Myocyte (in vitro differentiated cells): ENCODE data around the gene RENBP. TPM values are rescaled to one million over a fixed set of nuclear protein-coding genes. Genes with fewer than 3 reads are reported as not detected.
"Not testable (repeated sequence)": the region's sequence is repeated elsewhere in the genome, so short reads cannot be mapped to it uniquely, and the experiment has no call there.

Experiments used
- DNase-seq: peaks from one replicate; pipeline ENCODE4 v3.0.0-alpha.2; 2012; ENCODE audit warnings: low read depth
- polyA plus RNA-seq: library from polyadenylated mRNA; unstranded; fragments of >200 nt; gene quantifications from one replicate; pipeline ENCODE4 v1.2.1, GENCODE V29; 2012; ENCODE audit warnings: missing spikeins
- total RNA-seq: library from RNA; depleted of rRNA; stranded (reverse); fragments of >200 nt; gene quantifications from 2 replicates; pipeline ENCODE4 v1.2.3, GENCODE V29; 2014

RENBP gene
- total RNA-seq = 2.5 and 2.7 TPM in 2 replicates
- 4.0 TPM for polyA plus RNA-seq

DNA sequence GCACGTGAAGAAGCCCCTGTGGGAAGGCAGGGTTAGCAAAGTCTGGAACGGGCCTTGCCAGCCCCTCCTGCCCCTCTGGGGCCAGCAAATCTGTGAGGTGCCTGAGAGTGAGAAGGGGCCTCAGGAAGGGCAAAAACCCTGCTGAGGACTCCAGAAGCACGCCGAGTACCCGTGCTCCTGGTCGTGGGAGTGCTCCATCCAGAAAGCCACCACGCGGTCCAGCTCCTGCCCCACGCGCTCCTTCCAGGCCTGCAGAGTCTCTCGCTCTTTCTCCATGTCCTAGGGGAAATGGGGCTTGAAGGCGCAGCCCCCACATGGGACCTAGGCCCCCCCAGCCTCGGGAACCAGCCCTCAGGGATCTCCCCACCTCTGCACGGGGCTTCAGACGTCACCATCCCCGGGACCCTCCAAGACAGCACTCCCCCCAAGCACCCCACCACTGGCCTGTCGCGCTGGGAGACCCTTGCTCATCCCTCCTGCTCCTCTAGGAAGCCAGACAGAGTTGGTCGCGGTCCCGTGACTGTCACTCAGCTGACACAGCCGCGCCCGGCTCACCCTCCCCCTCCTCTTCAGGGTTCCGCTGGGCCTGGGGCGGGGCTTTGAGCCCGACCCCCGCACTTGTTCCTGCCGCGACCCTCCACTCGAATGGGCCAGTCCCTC is at the start of gene RENBP:
Gene RENBP (minus strand): TSS at position 504 of the 660 bp plus-strand sequence. CDS start 33 bp downstream, at position 471.
- no peak for DNase-seq

DNA sequence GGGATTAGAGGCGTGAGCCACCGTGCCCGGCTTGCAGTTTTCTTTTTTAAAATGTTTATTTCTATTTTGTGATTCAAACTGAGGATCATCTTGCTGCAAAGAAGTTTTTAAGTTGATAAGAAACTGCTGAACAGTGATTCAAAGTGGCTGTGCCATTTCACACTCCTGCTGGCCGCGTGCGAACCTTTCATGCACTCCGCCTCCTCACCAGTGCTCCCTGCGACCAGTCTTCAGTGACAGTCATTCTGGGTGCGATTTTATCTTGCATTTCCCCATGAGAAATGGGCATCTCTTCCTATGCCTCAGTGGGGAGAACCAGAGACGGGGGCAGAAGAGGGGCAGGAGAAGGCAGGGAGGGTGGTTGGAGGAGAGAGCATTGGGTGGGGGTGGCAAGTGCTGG is 49.5 kb upstream of the RENBP start:
- DNase-seq = no peak

DNA sequence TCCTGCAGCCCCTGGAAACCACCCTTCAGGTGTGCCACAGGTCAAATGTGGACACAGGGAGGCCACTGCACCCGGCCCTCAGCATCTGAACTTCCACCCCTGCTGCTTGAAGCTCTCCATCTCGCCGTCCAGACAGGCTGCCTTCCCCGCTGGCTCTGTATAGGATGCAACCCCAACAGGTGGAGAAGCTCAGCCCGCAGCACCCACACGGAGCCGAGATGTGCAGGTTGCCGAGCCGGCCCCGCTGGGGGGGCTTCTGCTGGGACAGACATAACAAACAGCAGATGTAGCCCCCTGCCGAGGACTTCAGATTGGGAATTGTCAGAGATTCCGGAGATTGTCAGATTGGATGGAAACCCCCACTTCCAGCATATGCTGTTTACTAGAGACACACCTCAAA is 48.6 kb upstream of the RENBP start:
- DNase-seq = no peak

DNA sequence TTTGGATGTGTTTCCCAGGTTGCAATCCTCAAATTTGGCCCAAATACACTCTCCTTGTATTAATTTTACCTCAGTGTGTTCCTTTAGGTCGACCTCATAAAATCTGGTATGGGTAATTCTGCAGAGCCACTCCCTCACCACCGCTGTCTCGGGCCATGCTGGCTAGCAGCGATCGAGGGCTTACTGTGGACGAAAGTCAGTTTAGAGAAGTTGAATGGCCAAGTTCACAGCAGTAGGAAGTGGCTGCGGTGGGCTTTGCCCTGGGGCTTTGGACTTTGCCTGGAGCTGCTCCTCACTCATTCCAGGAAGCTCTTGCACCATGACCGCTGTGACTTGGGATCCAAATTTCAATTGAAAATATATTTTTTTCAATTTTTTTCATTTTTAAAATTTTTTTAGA is 47.7 kb upstream of the RENBP start:
- no peak for DNase-seq

DNA sequence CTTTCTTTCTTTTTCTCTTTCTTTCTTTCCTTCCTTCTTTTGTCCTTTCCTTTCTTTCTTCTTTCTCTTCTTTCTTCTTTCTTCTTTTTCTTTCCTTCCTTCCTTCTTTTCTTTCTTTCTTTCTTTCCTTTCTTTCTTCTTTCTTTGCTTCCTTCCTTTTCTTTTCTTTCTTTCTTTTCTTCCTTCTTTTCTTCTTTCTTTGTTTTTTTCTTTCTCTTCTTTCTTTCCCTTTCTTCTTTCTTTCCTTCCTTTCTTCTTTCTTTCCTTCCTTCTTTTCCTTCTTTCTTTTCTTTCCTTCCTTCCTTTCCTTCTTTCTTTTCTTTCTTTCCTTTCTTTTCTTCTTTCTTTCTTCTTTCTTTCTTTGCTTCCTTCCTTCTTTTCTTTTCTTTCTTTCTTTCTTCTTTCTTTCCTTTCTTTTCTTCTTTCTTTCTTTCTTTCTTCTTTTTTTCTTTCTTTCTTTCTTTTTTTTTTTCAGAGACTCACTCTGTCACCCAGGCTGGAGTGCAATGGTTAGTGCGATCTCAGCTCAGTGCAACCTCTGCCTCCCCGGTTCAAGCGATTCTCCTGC is 46.7 kb upstream of the RENBP start:
- DNase-seq = no peak

DNA sequence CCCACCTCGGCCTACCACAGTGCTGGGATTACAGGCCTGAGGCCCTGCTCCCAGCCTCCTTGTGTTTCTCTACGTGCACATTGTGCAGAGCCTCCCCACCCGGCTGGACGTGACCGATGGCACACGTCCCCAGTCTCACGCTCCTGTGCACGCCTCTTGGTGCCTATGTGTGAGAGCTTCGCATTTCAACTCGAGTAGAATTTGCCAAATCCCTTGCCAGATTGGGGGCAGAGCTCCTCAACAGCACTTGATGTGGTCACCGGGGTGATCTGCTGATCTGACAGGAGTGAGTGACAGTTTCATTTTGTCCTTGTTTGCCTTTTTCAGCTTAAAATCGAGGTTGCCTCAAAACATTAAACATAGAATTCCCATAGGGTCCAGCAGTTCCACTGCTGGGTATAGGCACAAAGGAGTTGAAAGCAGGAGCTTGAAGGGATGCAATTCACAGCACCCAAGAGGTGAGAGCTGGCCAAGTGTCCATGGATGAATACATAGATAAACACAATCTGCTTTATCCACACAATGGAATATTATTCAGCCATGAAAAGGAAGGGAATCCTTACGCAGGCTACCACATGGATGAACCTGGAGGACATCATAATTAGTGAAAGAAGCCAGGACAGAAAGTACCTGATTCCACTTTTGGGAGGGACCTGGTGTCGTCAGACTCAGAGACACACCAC is 45.7 kb upstream of the RENBP start:
- no peak for DNase-seq

DNA sequence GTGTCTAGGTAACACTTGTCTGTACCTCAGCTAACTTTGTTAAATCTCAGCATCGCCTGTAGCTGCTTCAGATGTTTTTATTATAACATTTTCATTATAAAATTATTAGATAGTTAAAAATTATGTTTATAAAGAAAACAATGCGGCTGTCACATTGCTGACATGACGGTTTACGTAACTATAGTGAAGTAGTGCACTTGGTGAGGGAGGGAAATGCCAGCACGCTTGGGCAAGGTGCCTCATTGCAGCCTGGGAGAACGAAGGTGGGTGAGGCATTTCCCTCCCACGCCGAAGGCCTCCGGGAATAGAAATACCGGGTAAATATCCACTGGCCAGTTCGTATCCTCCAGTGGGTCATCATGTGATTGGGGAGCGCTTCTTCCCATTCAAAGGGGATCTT is 44.0 kb upstream of the RENBP start:
- DNase-seq = no peak

DNA sequence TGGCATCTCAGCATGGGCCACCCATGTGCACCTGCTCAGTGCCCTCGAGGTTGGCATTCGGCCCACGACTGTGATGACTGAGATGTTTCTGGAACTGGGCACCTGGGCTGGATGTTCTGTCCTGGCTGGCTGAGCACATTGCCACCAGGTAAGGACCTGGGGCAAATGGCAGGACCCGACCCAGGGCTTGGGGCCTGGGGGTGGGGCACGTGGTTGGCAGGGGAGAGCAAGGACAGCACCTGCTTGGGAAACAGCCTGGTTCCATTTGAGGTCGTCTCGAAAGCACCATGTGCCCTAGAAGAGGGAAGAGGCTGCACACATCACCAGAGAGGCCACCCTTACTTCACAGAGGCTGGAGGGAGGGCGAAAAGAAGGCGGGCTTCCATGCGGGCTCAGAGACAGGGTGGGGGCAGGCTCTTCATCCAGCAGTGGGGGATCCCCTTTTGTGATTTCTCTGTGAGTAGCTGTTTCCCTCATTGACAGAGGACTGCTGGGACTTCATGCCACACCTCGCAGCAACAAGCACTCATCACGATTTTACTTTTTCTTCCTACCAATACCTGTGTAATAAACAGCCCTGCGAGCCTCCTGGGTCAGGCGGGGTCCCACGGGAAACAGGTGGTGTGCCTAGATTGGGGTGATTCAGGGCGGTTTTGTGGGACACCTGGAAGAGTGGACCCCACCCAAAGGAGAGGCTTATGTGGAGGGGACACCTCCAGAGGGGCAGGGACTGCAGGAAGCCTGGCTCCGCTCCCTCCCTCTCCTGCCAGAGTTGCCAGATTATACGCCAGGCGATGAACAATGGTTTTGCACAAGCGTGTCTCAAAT is 40.1 kb upstream of the RENBP start:
- no peak for DNase-seq

DNA sequence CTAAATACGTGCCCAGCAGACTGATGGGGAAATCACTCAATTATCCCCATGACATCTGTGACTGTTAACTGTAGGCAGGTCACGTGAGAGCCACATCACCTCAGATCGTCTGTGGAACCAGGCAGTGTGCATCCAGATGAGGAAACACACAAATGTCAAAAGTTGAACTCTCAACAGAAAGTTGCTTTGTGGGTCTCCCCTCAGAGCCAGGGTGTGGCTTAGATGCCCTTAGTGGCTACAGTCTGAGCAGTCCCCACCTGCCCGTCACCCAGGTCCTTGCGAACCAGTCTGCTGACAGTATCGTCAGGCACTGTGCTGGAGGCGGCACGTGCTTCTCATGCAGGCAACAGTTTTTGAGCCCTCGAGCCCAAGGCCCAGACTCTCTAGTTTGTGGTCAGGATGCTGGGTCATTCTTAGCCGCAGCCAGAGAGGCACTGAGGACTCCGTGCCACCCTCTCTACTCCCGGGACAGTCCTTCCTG is 38.9 kb upstream of the RENBP start:
- DNase-seq = no peak

DNA sequence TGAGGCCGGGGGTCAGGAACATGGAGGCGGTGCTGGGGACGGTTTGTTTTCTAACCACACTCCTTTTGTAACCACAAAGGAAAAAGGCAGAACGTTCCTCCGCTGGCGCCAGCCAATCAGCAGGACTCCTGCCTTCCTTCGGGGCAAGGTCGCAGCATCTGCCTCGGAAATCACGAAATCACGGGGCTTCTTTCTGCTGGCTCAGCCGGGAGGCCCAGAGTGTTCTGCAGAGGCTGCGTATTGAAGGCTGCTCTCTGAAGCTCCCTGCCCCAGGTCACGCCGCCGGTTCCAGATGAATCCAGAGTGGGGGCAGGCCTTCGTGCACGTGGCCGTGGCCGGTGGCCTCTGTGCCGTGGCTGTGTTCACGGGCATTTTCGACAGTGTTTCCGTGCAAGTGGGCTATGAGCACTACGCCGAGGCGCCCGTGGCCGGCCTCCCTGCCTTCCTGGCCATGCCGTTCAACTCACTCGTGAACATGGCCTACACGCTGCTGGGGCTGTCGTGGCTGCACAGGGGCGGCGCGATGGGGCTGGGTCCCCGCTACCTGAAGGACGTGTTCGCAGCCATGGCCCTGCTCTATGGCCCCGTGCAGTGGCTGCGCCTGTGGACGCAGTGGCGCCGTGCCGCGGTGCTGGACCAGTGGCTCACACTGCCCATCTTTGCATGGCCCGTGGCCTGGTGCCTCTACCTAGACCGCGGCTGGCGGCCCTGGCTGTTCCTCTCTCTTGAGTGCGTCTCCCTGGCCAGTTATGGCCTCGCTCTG is 37.5 kb upstream of the RENBP start:
- DNase-seq = no peak

DNA sequence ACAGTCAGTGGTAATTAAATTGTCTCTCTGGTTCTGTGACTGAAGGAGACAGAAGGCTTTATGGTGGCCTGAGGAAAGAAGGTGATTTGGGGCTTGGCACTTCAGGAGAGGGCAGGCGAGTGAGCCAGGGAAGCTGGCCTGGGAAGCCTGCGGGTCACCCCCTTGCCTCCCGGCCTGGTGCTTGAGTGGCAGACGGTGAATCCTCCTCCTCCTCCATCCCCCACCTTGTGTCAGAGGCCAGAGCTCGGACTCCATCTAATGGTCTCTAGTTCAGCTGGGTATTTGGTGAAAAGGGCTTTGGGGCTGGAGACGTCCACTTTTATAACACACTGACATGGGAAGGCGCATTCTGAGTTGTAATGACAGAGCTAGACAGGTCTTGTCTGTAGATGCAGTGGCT is 36.8 kb upstream of the RENBP start:
- DNase-seq = no peak

DNA sequence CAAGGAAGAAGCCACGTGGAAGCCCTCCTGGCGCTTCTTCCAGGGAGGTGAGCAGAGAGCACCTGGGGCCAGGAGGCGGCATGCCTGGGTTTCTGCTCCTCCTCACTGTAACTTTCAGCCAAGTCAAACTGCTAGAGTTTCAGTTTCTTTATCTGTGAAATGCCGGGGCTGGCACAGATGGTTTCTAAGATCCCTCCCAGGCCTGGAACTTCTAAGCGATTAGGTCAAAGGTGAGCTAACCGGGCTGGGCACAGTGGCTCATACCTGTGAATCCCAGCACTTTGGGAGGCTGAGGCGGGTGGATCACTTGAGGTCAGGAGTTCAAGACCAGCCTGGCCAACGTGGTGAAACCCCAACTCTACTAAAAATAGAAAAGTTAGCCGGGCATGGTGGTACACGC is 36.0 kb upstream of the RENBP start:
- DNase-seq = not testable (repeated sequence)

DNA sequence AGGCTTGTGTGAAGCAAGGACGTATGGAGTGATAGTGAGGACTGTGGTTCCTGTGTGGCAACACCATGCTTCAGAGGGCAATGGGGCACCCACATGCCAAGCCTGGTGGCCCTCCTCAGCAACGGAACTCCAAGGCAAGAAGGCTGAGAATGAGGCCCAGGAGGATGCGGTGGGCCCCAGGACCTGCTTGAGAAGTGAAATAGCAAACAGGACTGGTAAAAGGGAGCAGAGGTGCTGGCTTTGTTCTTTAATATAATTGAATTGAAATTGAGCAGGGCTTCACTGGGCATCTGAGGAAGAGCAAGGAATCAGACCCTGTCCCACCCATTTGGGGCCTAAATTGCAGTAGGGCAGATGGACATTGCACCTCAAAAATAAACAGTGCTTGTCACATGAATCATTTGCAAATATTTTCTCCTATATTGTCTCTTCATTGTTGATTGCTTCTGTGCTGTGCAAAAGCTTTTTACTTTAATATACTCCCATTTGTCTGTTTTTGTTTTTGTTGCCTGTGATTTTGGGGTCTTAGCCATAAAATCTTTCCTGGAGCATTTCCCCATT is 30.4 kb upstream of the RENBP start:
- no peak for DNase-seq

DNA sequence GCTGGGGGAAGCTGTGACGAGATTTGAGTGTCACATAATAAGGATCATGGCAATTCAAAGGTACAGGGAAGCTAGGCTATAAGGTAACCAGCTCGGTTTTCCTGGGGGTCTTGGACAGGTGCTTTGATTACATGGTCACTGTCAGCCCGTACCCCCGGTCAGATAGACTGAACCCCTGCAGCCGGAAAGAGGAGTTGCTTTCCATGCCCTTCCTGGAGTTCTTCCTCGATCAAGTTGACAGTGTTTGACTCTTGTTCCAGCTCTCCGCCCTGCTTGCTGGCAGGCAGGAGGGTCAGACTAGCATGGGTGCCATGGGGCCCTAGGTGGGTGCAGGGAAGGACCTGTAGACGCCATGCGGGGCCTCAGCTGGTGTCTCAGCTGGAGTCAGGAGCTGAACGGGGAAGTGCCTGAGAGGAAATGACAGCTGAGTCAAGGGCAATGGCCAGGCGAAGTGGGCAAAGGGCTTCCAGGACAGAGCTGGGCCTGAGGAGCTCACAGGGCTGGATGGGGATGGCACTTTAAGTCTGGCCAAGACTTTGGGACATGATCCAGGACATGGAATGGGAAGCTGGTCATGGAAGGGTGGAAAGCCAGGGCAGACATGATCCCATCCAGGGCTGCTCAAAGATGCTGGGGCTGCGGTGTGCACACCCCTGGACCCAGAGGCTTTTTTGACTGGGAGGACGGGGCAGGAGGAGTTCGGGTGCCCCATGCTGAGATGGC is 29.7 kb upstream of the RENBP start:
- no peak for DNase-seq

DNA sequence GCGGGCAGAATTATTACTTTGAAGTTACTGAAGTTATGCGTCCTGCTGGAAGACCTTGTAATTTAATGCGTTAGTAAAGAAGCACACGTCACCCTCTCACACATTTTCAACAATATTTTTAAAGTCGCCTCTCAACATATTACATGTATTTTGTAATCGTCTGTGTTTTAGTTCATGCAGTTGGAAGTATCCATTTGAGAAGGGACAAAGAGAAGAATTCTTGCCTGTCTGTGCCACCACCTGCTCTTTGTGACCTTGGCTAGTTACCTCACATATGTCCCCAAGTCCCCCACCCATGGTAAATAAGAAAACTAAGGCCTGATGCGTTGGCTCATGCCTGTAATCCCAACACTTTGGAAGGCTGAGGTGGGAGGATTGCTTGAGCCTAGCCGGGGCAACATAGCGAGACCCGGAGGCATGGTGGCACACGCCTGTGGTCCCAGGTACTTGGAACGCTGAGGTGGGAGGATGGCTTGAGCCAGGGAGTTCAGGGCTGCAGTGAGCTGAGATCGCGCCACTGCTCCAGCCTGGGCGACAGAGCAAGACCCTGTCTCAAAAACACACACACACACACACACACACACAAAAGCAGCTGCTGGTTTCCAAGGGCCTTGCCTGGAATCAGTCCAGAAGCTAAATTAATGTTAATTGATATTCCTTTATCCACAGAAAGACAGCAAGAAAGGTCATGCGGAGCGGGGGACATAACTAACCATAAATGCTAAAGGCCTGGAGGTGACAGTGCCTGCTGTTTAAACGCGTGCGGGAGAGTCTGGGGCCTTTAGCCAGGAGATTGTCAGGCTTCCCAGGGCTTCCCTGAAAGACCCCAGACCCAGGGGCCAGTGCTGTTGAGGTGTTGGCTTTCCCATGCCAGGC is 28.9 kb upstream of the RENBP start:
- DNase-seq = no peak

DNA sequence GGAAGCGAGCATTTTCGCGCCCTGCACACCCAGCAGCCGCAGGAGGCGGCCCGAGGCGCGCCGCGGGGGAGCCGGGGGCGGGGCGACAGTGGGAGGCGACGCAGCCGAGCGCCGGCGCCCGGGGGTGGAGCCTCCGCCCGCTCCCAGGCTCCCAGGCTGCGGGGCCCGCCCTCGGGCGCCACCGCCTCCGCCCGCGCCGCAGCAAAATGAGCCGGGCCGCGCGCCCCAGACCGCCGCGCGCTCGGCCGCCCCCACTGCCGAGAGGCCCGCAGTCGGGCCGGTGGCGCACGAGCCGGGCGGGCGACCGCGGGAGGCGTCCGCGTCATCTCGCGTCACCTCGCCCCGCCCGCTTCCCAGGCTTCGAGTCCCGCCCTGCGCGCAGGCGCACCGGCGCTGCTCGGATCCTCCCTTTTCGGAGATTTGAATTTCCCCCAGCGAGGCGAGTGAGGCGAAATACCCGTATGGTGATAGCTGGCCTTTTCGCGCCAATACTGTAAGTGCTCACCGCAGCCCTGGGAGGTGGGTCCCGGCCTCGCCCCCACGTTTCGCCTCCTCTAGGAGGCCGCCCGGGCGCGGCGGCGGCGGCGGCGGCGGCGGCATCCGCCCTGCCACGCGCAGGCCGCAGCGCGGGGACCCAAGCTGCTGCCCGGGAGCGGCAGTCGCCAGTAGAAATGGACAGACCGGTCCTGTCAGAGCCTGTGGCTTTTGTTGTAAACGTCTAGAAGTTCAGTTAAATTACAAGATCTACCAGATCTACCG is 28.1 kb upstream of the RENBP start, which contains the start of gene TMEM187:
Gene TMEM187 (plus strand): TSS at position 387 of the 759 bp plus-strand sequence. CDS start 9,309 bp downstream, outside the sequence.
- peak; percentile 85 for DNase-seq

DNA sequence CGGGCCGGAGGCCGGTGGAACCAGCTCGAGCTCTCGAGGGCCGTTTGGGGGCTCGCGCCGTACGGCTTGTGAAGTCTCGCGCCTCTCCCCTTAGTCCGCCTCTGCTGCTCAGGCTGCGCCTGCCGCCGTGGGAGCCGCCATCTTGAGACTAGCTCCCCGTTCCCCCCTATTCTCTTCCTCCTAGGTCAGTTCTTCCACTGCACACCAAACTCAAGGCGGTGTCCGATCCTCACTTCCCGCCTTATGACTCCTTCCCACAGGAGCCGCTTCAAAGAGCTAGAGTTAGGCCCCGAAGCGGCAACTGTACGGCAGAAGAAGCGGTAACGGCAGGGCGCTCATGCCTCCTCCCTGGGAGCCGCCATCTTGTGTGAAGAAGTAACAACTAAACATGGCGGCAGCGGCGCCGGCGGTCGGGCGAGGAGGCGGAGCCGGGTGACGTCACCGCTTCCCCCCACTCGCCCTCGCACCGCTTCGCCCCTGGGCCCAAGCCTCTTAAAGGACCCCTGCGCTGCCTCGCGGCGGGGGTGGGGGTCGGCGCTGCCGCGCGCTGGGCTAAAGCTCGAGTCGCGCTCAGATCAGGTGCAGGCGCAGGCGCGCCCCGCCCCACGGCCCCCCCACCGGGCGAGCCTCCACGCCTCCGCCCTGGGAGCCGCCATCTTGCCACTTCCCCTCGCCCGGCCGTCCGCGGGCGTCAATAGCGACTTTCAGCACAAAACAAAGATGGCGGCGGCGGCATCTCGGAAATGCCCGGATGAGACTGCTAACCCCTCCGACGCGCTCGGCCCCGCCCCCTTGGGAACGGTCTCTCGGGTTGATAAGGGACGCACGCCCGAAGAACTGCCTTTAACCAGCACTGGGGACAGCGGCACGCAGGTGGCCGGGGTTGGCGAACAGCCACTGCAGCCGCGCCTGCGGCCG is 27.3 kb upstream of the RENBP start, which contains the start of gene HCFC1:
Gene HCFC1 (minus strand): TSS at position 369 of the 918 bp plus-strand sequence. CDS start 978 bp downstream, outside the sequence.
- DNase-seq = peak; percentile 91
